Mesendoderm (in vitro differentiated cells): ENCODE results near the gene FRAT1.
A peak's percentile ranks its signal among the peaks of the same experiment; 100 is the strongest.
"Not testable (repeated sequence)": the region's sequence is repeated elsewhere in the genome, so short reads cannot be mapped to it uniquely, and the experiment has no call there.

Source experiments
- DNase-seq: peaks from one replicate; pipeline ENCODE4 v3.0.0; 2013
- H2AK5ac ChIP-seq: 2 replicates; pipeline ENCODE4 v1.6.1; 2013; ENCODE audit warnings: low read length, inconsistent platforms
- H2BK120ac ChIP-seq: 2 replicates; pipeline ENCODE4 v1.6.1; 2013; ENCODE audit warnings: low read depth, mild to moderate bottlenecking, low read length, moderate library complexity, mixed read lengths
- H2BK15ac ChIP-seq: replicated peaks from 2 replicates; pipeline ENCODE4 v1.6.1; 2013; ENCODE audit warnings: low read depth, mild to moderate bottlenecking, moderate library complexity
- H2BK5ac ChIP-seq: 2 replicates; pipeline ENCODE4 v1.6.1; 2013; ENCODE audit warnings: low read length, inconsistent platforms
- H3K18ac ChIP-seq: 2 replicates; pipeline ENCODE4 v1.6.1; 2013; ENCODE audit warnings: mild to moderate bottlenecking, low read length, mixed read lengths
- H3K23ac ChIP-seq: one replicate; pipeline ENCODE4 v1.6.1; 2013; ENCODE audit warnings: low read length
- H3K27ac ChIP-seq: 2 replicates; pipeline ENCODE4 v1.5.1; 2013; ENCODE audit warnings: low read depth, mild to moderate bottlenecking, inconsistent platforms, low read length, moderate library complexity
- H3K27me3 ChIP-seq: 2 replicates; pipeline ENCODE4 v1.6.1; 2013; ENCODE audit warnings: low read length, control low read depth, mild to moderate bottlenecking, inconsistent platforms; ENCODE audit not compliant: insufficient read depth, poor library complexity
- H3K36me3 ChIP-seq: 2 replicates; pipeline ENCODE4 v1.6.1; 2013; ENCODE audit warnings: low read length, inconsistent platforms; ENCODE audit not compliant: control insufficient read depth, insufficient read depth
- H3K4ac ChIP-seq: one replicate; pipeline ENCODE4 v1.6.1; 2013; ENCODE audit warnings: low read depth, mild to moderate bottlenecking, low read length, moderate library complexity
- H3K4me1 ChIP-seq: 2 replicates; pipeline ENCODE4 v1.6.1; 2013; ENCODE audit warnings: low read depth, low read length, inconsistent platforms; ENCODE audit not compliant: control insufficient read depth
- H3K4me2 ChIP-seq: 2 replicates; pipeline ENCODE4 v1.6.1; 2013; ENCODE audit warnings: low read length
- H3K4me3 ChIP-seq: 2 replicates; pipeline ENCODE4 v1.5.1; 2013; ENCODE audit warnings: mild to moderate bottlenecking, low read length
- H3K56ac ChIP-seq: one replicate; pipeline ENCODE4 v1.6.1; 2013; ENCODE audit warnings: low read length
- H3K79me1 ChIP-seq: 2 replicates; pipeline ENCODE4 v1.6.1; 2013; ENCODE audit warnings: low read length, inconsistent platforms
- H3K79me2 ChIP-seq: 2 replicates; pipeline ENCODE4 v1.6.1; 2013; ENCODE audit warnings: mild to moderate bottlenecking, low read length; ENCODE audit not compliant: control insufficient read depth, insufficient read depth
- H3K9ac ChIP-seq: 2 replicates; pipeline ENCODE4 v1.6.1; 2013; ENCODE audit warnings: low read length, inconsistent platforms
- H4K5ac ChIP-seq: one replicate; pipeline ENCODE4 v1.6.1; 2013; ENCODE audit warnings: low read length
- H4K8ac ChIP-seq: one replicate; pipeline ENCODE4 v1.6.1; 2013; ENCODE audit warnings: low read depth, mild to moderate bottlenecking, control low read depth, low read length, moderate library complexity
- WGBS: extraction: QIAGEN DNeasy Blood & Tissue Kit; methylation state at CpG from one replicate; pipeline ENCODE4 v1.1.7; 2013; ENCODE audit warnings: low lambda C conversion rate, missing lambda C conversion rate; ENCODE audit not compliant: insufficient coverage; ENCODE audit errors: extremely low coverage; 5-methylcytosine and 5-hydroxymethylcytosine counted together

FRAT1 gene

GRCh38 chr10:97278491-97278989, 40.5 kb upstream of the FRAT1 start:
- H3K56ac ChIP-seq, result no peak overlapping the region
- no peak overlapping the region for H2AK5ac ChIP-seq
- no peak overlapping the region for H2BK120ac ChIP-seq
- no peak overlapping the region for H3K9ac ChIP-seq
- no peak overlapping the region for H2BK15ac ChIP-seq
- no peak overlapping the region for H3K23ac ChIP-seq
- H4K8ac ChIP-seq, result no peak overlapping the region
- no peaks in the 10 kb centered on the region for H3K27me3 ChIP-seq
- H3K4me2 ChIP-seq, result no peak overlapping the region
- no peaks in the 10 kb centered on the region for H3K36me3 ChIP-seq
- H3K79me1 ChIP-seq, result peaks cover 7% of the 10 kb centered on the region
- no peak overlapping the region for H3K18ac ChIP-seq
- no peak overlapping the region for H3K27ac ChIP-seq
- H2BK5ac ChIP-seq, result no peak overlapping the region
- peaks cover 2% of the 10 kb centered on the region for H3K79me2 ChIP-seq
- H4K5ac ChIP-seq, result no peak overlapping the region
- DNase-seq, result peak; percentile 44
- H3K4ac ChIP-seq, result no peak overlapping the region
- H3K4me3 ChIP-seq, result no peak overlapping the region
- no peaks in the 10 kb centered on the region for H3K4me1 ChIP-seq

GRCh38 chr10:97279121-97279815, 39.8 kb upstream of the FRAT1 start:
- peak; percentile 58 for DNase-seq
- no peak overlapping the region for H3K23ac ChIP-seq
- H3K56ac ChIP-seq, result no peak overlapping the region
- no peak overlapping the region for H3K9ac ChIP-seq
- H3K79me1 ChIP-seq, result peaks cover 7% of the 10 kb centered on the region
- no peak overlapping the region for H3K27ac ChIP-seq
- no peaks in the 10 kb centered on the region for H3K36me3 ChIP-seq
- no peak overlapping the region for H2BK15ac ChIP-seq
- no peaks in the 10 kb centered on the region for H3K4me1 ChIP-seq
- no peak overlapping the region for H3K4ac ChIP-seq
- WGBS, result no CpG with 5 or more reads among the region's 9 CpGs
- H3K18ac ChIP-seq, result no peak overlapping the region
- H2AK5ac ChIP-seq, result no peak overlapping the region
- no peaks in the 10 kb centered on the region for H3K27me3 ChIP-seq
- H2BK5ac ChIP-seq, result no peak overlapping the region
- H4K8ac ChIP-seq, result no peak overlapping the region
- H3K4me3 ChIP-seq, result no peak overlapping the region
- no peak overlapping the region for H3K4me2 ChIP-seq
- H4K5ac ChIP-seq, result no peak overlapping the region
- H2BK120ac ChIP-seq, result no peak overlapping the region
- peaks cover 2% of the 10 kb centered on the region for H3K79me2 ChIP-seq

GRCh38 chr10:97280783-97281182, 38.3 kb upstream of the FRAT1 start:
- H3K4me1 ChIP-seq, result no peaks in the 10 kb centered on the region
- H3K27ac ChIP-seq, result no peak overlapping the region
- H3K4ac ChIP-seq, result no peak overlapping the region
- no peak overlapping the region for H2BK5ac ChIP-seq
- H3K79me1 ChIP-seq, result peaks cover 7% of the 10 kb centered on the region
- no peak overlapping the region for H3K18ac ChIP-seq
- H3K56ac ChIP-seq, result no peak overlapping the region
- no peak overlapping the region for H3K4me2 ChIP-seq
- no CpG with 5 or more reads among the region's 3 CpGs for WGBS
- no peaks in the 10 kb centered on the region for H3K79me2 ChIP-seq
- H3K27me3 ChIP-seq, result no peaks in the 10 kb centered on the region
- no peak overlapping the region for H3K4me3 ChIP-seq
- no peak overlapping the region for H4K8ac ChIP-seq
- no peak overlapping the region for H2AK5ac ChIP-seq
- no peaks in the 10 kb centered on the region for H3K36me3 ChIP-seq
- H3K9ac ChIP-seq, result no peak overlapping the region
- H3K23ac ChIP-seq, result no peak overlapping the region
- no peak for DNase-seq
- no peak overlapping the region for H2BK15ac ChIP-seq
- H4K5ac ChIP-seq, result no peak overlapping the region
- H2BK120ac ChIP-seq, result no peak overlapping the region

GRCh38 chr10:97290076-97290475, 29.0 kb upstream of the FRAT1 start:
- H4K8ac ChIP-seq, H2BK15ac ChIP-seq, DNase-seq, H3K79me1 ChIP-seq, H2BK5ac ChIP-seq, H3K23ac ChIP-seq, H3K18ac ChIP-seq, H4K5ac ChIP-seq, H3K9ac ChIP-seq, H3K4me3 ChIP-seq, H3K4ac ChIP-seq, H3K36me3 ChIP-seq, H2AK5ac ChIP-seq, H2BK120ac ChIP-seq, H3K4me1 ChIP-seq, H3K56ac ChIP-seq, H3K79me2 ChIP-seq, H3K27ac ChIP-seq, H3K4me2 ChIP-seq, H3K27me3 ChIP-seq: not testable (repeated sequence)
- no CpG with 5 or more reads among the region's 13 CpGs for WGBS

GRCh38 chr10:97290576-97291356, 28.3 kb upstream of the FRAT1 start:
- H2BK120ac ChIP-seq, H4K8ac ChIP-seq, H3K56ac ChIP-seq, DNase-seq, H3K79me1 ChIP-seq, H3K36me3 ChIP-seq, H3K4ac ChIP-seq, H3K4me2 ChIP-seq, H2AK5ac ChIP-seq, H3K18ac ChIP-seq, H2BK5ac ChIP-seq, H3K79me2 ChIP-seq, H3K4me3 ChIP-seq, H3K4me1 ChIP-seq, H3K27me3 ChIP-seq, H4K5ac ChIP-seq, H3K9ac ChIP-seq, H3K23ac ChIP-seq, H3K27ac ChIP-seq, H2BK15ac ChIP-seq: not testable (repeated sequence)
- WGBS, result no CpG with 5 or more reads among the region's 17 CpGs
